AG04449 (cell line): ENCODE measurements around the gene MIA3.

ENCODE experiments used
- CTCF ChIA-PET: fragments of 350-600 bp; formaldehyde crosslinking; extraction: SDS; loops from one replicate; lab custom pipeline; 2021; ENCODE audit warnings: antibody characterized with exemption; lab: Yijun Ruan, JAX
- POLR2A ChIA-PET: fragments of 400-600, 350-600 bp; formaldehyde crosslinking; extraction: SDS; loops from one replicate; lab custom pipeline; 2020; ENCODE audit warnings: antibody characterized with exemption, inconsistent platforms; lab: Yijun Ruan, JAX
- DNase-seq: peaks from one replicate; pipeline ENCODE4 v3.0.0-alpha.2; 2010; ENCODE audit warnings: low read depth, low spot score
- H3K4me3 ChIP-seq: 2 replicates; pipeline ENCODE4 v1.5.1; 2011; ENCODE audit warnings: low read depth, mild to moderate bottlenecking, control low read depth, low read length
- CTCF ChIP-seq: IDR thresholded peaks from one replicate; pipeline ENCODE4 v1.5.1; 2011; ENCODE audit warnings: mild to moderate bottlenecking, moderate library complexity, low read length, control low read depth, inconsistent platforms; ENCODE audit not compliant: insufficient read depth; ENCODE audit errors: missing control alignments

The MIA3 gene

GRCh38 chr1:222644636-222644980 is 26.7 kb downstream of the MIA3 start:
- DNase-seq = no peak
- peak overlapping the region; percentile 72 for H3K4me3 ChIP-seq
- TF ChIP-seq CTCF = no peak
- ChIA-PET POLR2A (interaction anchor here (0.9 to 1.3 kb wide), 3 partner anchors 10 to 180 kb away, joined by 3 to 4 read pairs (median 3); partner anchors contain the start of genes AIDA and BROX), CTCF (interaction anchor here (1.2 to 2.8 kb wide), 6 partner anchors 9 to 189 kb away, joined by 3 to 19 read pairs (median 4); no protein-coding TSS in a partner anchor)

GRCh38 chr1:222652676-222653075 is 34.8 kb downstream of the MIA3 start:
- no peak for TF ChIP-seq CTCF
- ChIA-PET CTCF (interaction anchor here (1.5 kb wide), 1 partner anchor 8 kb away, joined by 5 read pairs; no protein-coding TSS in a partner anchor), POLR2A (no interaction called here)
- no peak overlapping the region for H3K4me3 ChIP-seq
- DNase-seq = no peak

- ChIA-PET CTCF (interaction anchor here (1.5 kb wide), 1 partner anchor 9 kb away, joined by 5 read pairs; no protein-coding TSS in a partner anchor), POLR2A (no interaction called here)
- no peak for TF ChIP-seq CTCF
- no peak for DNase-seq
- no peak overlapping the region for H3K4me3 ChIP-seq
Measured at GRCh38 chr1:222653178-222653827, 35.4 kb downstream of the MIA3 start.

GRCh38 chr1:222654849-222655248 is 37.0 kb downstream of the MIA3 start:
- TF ChIP-seq CTCF = no peak
- ChIA-PET CTCF (interaction anchor here (1.3 kb wide), 1 partner anchor 8 kb away, joined by 3 read pairs; no protein-coding TSS in a partner anchor), POLR2A (no interaction called here)
- no peak overlapping the region for H3K4me3 ChIP-seq
- DNase-seq = no peak

- ChIA-PET CTCF (interaction anchor here (1.9 kb wide), 1 partner anchor 22 kb away, joined by 6 read pairs; no protein-coding TSS in a partner anchor), POLR2A (no interaction called here)
- H3K4me3 ChIP-seq = no peak overlapping the region
- no peak for DNase-seq
- no peak for TF ChIP-seq CTCF
Measured at GRCh38 chr1:222656391-222657155, 38.7 kb downstream of the MIA3 start.

- DNase-seq = no peak
- H3K4me3 ChIP-seq = no peak overlapping the region
- no peak for TF ChIP-seq CTCF
- ChIA-PET POLR2A (no interaction called here), CTCF (interaction anchor here (0.8 to 1.9 kb wide), 3 partner anchors 23 to 193 kb away, joined by 3 to 6 read pairs (median 3); no protein-coding TSS in a partner anchor)
Measured at GRCh38 chr1:222657899-222658298, 40.0 kb downstream of the MIA3 start.
